Neuronal stem cell (in vitro differentiated cells): ENCODE results near the gene MRGPRX4.
A peak's percentile ranks its signal among the peaks of the same experiment; 100 is the strongest.

Experiments
- DNase-seq: peaks from one replicate; pipeline ENCODE4 v3.0.0-alpha.2; 2013; ENCODE audit warnings: low spot score
- H2AFZ ChIP-seq: one replicate; pipeline ENCODE4 v1.6.1; 2013; ENCODE audit warnings: mild to moderate bottlenecking, low read length, inconsistent platforms
- H2AK5ac ChIP-seq: 2 replicates; pipeline ENCODE4 v1.6.1; 2013; ENCODE audit warnings: low read depth, mild to moderate bottlenecking, inconsistent platforms, low read length, moderate library complexity, mixed read lengths
- H2BK120ac ChIP-seq: 2 replicates; pipeline ENCODE4 v1.6.1; 2013; ENCODE audit warnings: low read depth, mild to moderate bottlenecking, inconsistent platforms, low read length, moderate library complexity, mixed read lengths
- H2BK12ac ChIP-seq: one replicate; pipeline ENCODE4 v1.6.1; 2013; ENCODE audit warnings: low read length, inconsistent platforms
- H2BK15ac ChIP-seq: 2 replicates; pipeline ENCODE4 v1.6.1; 2013; ENCODE audit warnings: mild to moderate bottlenecking, low read length, inconsistent platforms, mixed read lengths
- H2BK5ac ChIP-seq: one replicate; pipeline ENCODE4 v1.6.1; 2013; ENCODE audit warnings: inconsistent platforms, mild to moderate bottlenecking, low read length, moderate library complexity
- H3K14ac ChIP-seq: one replicate; pipeline ENCODE4 v1.6.1; 2013; ENCODE audit warnings: low read length, inconsistent platforms
- H3K18ac ChIP-seq: 2 replicates; pipeline ENCODE4 v1.6.1; 2013; ENCODE audit warnings: low read length, inconsistent platforms
- H3K23ac ChIP-seq: 2 replicates; pipeline ENCODE4 v1.6.1; 2013; ENCODE audit warnings: low read depth, mild to moderate bottlenecking, mixed read lengths, low read length, inconsistent platforms; ENCODE audit not compliant: poor library complexity
- H3K27ac ChIP-seq: replicated peaks from 3 replicates; pipeline ENCODE4 v1.5.1; 2013; ENCODE audit warnings: low read length, inconsistent platforms
- H3K27me3 ChIP-seq, 3 experiments: 2 replicates each; pipeline ENCODE4 v1.6.1; 2013; ENCODE audit warnings: low read length in 3 of 3, mild to moderate bottlenecking in 2 of 3, inconsistent platforms in 1 of 3, low read depth in 1 of 3, mixed read lengths in 1 of 3, moderate library complexity in 1 of 3; ENCODE audit not compliant: control insufficient read depth in 3 of 3, insufficient read depth in 3 of 3
- H3K36me3 ChIP-seq, 2 donors: replicated peaks in 1 of 2; 2 replicates each; pipeline ENCODE4 v1.6.1; 2013; ENCODE audit warnings: low read length in 2 of 2; ENCODE audit not compliant: control insufficient read depth in 2 of 2, insufficient read depth in 2 of 2
- H3K4ac ChIP-seq: 2 replicates; pipeline ENCODE4 v1.6.1; 2013; ENCODE audit warnings: inconsistent platforms, mild to moderate bottlenecking, low read length, moderate library complexity
- H3K4me1 ChIP-seq, 2 donors: 1 replicate in 1 of 2; 2 replicates in 1 of 2; pipeline ENCODE4 v1.6.1; 2013; ENCODE audit warnings: low read length in 2 of 2, low read depth in 1 of 2; ENCODE audit not compliant: control insufficient read depth in 2 of 2, insufficient read depth in 1 of 2
- H3K4me2 ChIP-seq: one replicate; pipeline ENCODE4 v1.6.1; 2013; ENCODE audit warnings: mild to moderate bottlenecking, low read length, inconsistent platforms; ENCODE audit not compliant: insufficient read depth, poor library complexity, severe bottlenecking
- H3K4me3 ChIP-seq, 2 donors: 2 replicates each; pipeline ENCODE4 v1.5.1; 2013; ENCODE audit warnings: low read length in 2 of 2, mild to moderate bottlenecking in 2 of 2, inconsistent platforms in 1 of 2, moderate library complexity in 1 of 2
- H3K79me1 ChIP-seq: one replicate; pipeline ENCODE4 v1.6.1; 2013; ENCODE audit warnings: low read depth, mild to moderate bottlenecking, inconsistent platforms, low read length, moderate library complexity
- H3K9ac ChIP-seq: one replicate; pipeline ENCODE4 v1.6.1; 2013; ENCODE audit warnings: mild to moderate bottlenecking, low read depth, low read length, inconsistent platforms; ENCODE audit not compliant: poor library complexity
- H3K9me3 ChIP-seq, 2 donors: replicated peaks in 1 of 2; 2 replicates each; pipeline versions ENCODE3 to v1.6.1; 2013; ENCODE audit warnings: low read length in 2 of 2, mild to moderate bottlenecking in 2 of 2, inconsistent platforms in 1 of 2, low read depth in 1 of 2, mixed read lengths in 1 of 2, moderate library complexity in 1 of 2; ENCODE audit not compliant: control insufficient read depth in 2 of 2, insufficient read depth in 1 of 2
- H4K8ac ChIP-seq: one replicate; pipeline ENCODE4 v1.6.1; 2013; ENCODE audit warnings: low read depth, mild to moderate bottlenecking, inconsistent platforms, low read length, moderate library complexity
- H4K91ac ChIP-seq: one replicate; pipeline ENCODE4 v1.6.1; 2013; ENCODE audit warnings: low read length, low read depth, mild to moderate bottlenecking, inconsistent platforms; ENCODE audit not compliant: poor library complexity
- WGBS, 2 donors: extraction: QIAGEN DNeasy Blood & Tissue Kit; methylation state at CpG; one replicate each; pipeline ENCODE4 v1.1.7; 2013; ENCODE audit warnings: missing lambda C conversion rate in 2 of 2, mixed read lengths in 1 of 2; ENCODE audit not compliant: insufficient read length in 2 of 2, insufficient replicate concordance in 1 of 2; ENCODE audit errors: extremely low coverage in 2 of 2; 5-methylcytosine and 5-hydroxymethylcytosine counted together

Gene MRGPRX4

DNA sequence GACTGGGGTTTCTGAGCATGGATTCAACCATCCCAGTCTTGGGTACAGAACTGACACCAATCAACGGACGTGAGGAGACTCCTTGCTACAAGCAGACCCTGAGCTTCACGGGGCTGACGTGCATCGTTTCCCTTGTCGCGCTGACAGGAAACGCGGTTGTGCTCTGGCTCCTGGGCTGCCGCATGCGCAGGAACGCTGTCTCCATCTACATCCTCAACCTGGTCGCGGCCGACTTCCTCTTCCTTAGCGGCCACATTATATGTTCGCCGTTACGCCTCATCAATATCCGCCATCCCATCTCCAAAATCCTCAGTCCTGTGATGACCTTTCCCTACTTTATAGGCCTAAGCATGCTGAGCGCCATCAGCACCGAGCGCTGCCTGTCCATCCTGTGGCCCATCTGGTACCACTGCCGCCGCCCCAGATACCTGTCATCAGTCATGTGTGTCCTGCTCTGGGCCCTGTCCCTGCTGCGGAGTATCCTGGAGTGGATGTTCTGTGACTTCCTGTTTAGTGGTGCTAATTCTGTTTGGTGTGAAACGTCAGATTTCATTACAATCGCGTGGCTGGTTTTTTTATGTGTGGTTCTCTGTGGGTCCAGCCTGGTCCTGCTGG is 35.3 kb upstream of the MRGPRX4 start:
- H3K36me3 ChIP-seq, result no peaks in the 10 kb centered on the region

DNA sequence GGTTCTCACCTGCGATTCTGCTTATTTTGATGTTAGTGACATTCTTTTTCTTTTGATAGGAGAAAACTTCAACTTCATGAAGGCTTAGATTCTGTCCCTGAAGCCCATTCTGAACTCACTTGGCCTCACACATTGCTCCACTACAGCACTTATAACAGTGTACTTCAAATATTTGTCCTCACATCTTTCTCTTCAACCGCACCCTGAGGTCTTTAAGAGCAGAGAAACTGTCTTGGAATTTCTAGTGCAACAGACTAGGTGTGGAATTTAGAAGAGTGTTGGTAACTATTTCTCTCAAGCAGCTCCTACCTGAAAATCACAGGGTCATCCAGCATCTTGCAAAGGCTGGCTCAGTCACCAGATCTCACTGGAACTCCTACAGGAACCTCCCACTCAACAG is 32.5 kb upstream of the MRGPRX4 start:
- WGBS, 2 donors, result no CpG with 5 or more reads among the region's 2 CpGs
- no peak overlapping the region for H2BK5ac ChIP-seq

More for the DNA sequence above, 35.3 kb upstream of the MRGPRX4 start:
- no CpG with 5 or more reads among the region's 29 CpGs for WGBS, 2 donors
- Histone ChIP-seq H2BK5ac (no peak overlapping the region), H3K23ac (no peak overlapping the region), H3K9ac (no peak overlapping the region), H3K79me1 (no peaks in the 10 kb centered on the region), H3K9me3 (peaks cover 0 to 1% of the 10 kb centered on the region in 2 donors), H3K4me2 (no peak overlapping the region), H2BK15ac (no peak overlapping the region), H2BK12ac (no peak overlapping the region), H2AFZ (no peak overlapping the region), H3K18ac (no peak overlapping the region), H3K27me3 (peaks cover 0 to 7% (median 0%) of the 10 kb centered on the region in 3 experiments), H3K4me3 (peak overlapping the region in 1 of 2 donors; percentile 41), H3K14ac (no peak overlapping the region), H3K4me1 (no peaks in the 10 kb centered on the region), H2BK120ac (no peak overlapping the region), H2AK5ac (no peak overlapping the region), H4K91ac (no peak overlapping the region), H3K27ac (no peak overlapping the region), H4K8ac (no peak overlapping the region), H3K4ac (no peak overlapping the region)
- no peak for DNase-seq

DNA sequence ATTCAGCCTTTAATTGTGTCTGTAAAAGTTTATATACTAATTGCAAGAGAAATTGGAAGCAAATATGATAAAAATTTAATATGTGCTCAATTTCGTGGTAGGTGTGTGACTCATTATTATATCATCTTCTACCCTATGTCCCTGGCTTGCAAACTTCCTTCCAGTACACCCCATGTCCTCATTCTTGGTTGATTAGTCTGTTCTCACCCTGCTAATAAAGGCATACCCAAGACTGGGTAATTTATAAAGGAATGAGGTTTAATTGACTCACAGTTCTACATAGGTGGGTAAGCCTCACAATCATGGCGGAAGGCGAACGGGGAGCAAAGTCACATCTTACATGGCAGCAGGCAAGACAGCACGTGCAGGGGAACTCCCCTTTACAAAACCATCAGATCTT is 28.4 kb upstream of the MRGPRX4 start:
- Histone ChIP-seq H2BK120ac (no peak overlapping the region), H3K9ac (no peak overlapping the region), H3K27ac (no peak overlapping the region), H2BK15ac (no peak overlapping the region), H3K9me3 (no peaks in the 10 kb centered on the region), H2AK5ac (no peak overlapping the region), H3K36me3 (no peaks in the 10 kb centered on the region), H3K4me2 (no peak overlapping the region), H3K14ac (no peak overlapping the region), H2AFZ (no peak overlapping the region), H3K4me3 (no peak overlapping the region), H3K4ac (no peak overlapping the region), H3K18ac (no peak overlapping the region), H3K23ac (no peak overlapping the region), H3K4me1 (no peaks in the 10 kb centered on the region), H2BK12ac (no peak overlapping the region), H4K8ac (no peak overlapping the region), H4K91ac (no peak overlapping the region), H2BK5ac (no peak overlapping the region), H3K79me1 (no peaks in the 10 kb centered on the region), H3K27me3 (peaks cover 0 to 9% (median 0%) of the 10 kb centered on the region in 3 experiments)
- WGBS, 2 donors, result no CpG with 5 or more reads among the region's 5 CpGs
- no peak for DNase-seq

More for the DNA sequence above, 32.5 kb upstream of the MRGPRX4 start:
- H4K8ac ChIP-seq, result no peak overlapping the region
- no peak overlapping the region for H3K4ac ChIP-seq
- H3K9ac ChIP-seq, result no peak overlapping the region
- H3K27ac ChIP-seq, result no peak overlapping the region
- H2BK12ac ChIP-seq, result no peak overlapping the region
- H3K79me1 ChIP-seq, result no peaks in the 10 kb centered on the region
- H3K4me2 ChIP-seq, result no peak overlapping the region
- no peak overlapping the region for H3K23ac ChIP-seq
- H3K18ac ChIP-seq, result no peak overlapping the region
- H3K27me3 ChIP-seq, result peaks cover 0 to under 1% (median 0%) of the 10 kb centered on the region in 3 experiments
- no peak overlapping the region for H2BK120ac ChIP-seq
- DNase-seq, result no peak
- no peaks in the 10 kb centered on the region for H3K36me3 ChIP-seq
- H3K14ac ChIP-seq, result no peak overlapping the region
- no peak overlapping the region for H3K4me3 ChIP-seq
- H2BK15ac ChIP-seq, result no peak overlapping the region
- H3K4me1 ChIP-seq, result no peaks in the 10 kb centered on the region
- H3K9me3 ChIP-seq, result peaks cover 0 to 1% of the 10 kb centered on the region in 2 donors
- H2AFZ ChIP-seq, result no peak overlapping the region
- H2AK5ac ChIP-seq, result no peak overlapping the region
- H4K91ac ChIP-seq, result no peak overlapping the region

DNA sequence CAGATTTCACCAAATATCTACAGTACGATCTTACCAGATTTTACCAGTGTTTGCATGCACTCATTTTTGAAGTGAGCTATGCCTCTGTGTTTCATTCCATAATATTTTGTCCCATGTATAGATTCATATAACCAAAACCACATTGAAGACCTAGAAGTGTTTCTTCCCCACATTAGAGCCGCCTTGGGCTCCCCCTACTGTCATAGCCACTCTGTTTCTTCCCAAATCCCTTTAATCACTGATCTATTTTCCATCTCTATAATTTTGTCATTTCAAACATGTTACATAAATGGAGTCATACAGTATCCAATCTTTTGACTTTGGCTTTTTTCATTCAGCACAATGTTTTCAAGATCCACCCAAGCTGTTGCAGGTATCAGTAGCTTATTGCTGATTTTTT is 27.6 kb upstream of the MRGPRX4 start:
- Histone ChIP-seq H3K36me3 (no peaks in the 10 kb centered on the region), H2BK120ac (no peak overlapping the region), H3K79me1 (no peaks in the 10 kb centered on the region), H3K4me2 (no peak overlapping the region), H3K9me3 (no peaks in the 10 kb centered on the region), H3K27ac (no peak overlapping the region), H4K91ac (no peak overlapping the region), H4K8ac (no peak overlapping the region), H3K9ac (no peak overlapping the region), H3K14ac (no peak overlapping the region), H3K23ac (no peak overlapping the region), H3K18ac (no peak overlapping the region), H2AK5ac (no peak overlapping the region), H2BK12ac (no peak overlapping the region), H2AFZ (no peak overlapping the region), H3K27me3 (peaks cover 0 to 15% (median 0%) of the 10 kb centered on the region in 3 experiments), H3K4ac (no peak overlapping the region), H2BK5ac (no peak overlapping the region), H3K4me1 (no peaks in the 10 kb centered on the region), H3K4me3 (no peak overlapping the region), H2BK15ac (no peak overlapping the region)
- DNase-seq, result no peak
- no CpG with 5 or more reads among the region's 2 CpGs for WGBS, 2 donors
